Prostate gland (tissue), 2 donors: ENCODE measurements around the gene FER.

Source experiments
- CTCF ChIP-seq, 4 experiments: fragments of 200-600 bp in 2 of 4; fragments of 450-650 bp in 2 of 4; sonication (generic) in 2 of 4; IDR thresholded peaks; 1 replicate in 3 of 4; 2 replicates in 1 of 4; pipeline ENCODE4 v1.5.1; 2016 to 2019; ENCODE audit warnings: antibody characterized with exemption in 4 of 4, mild to moderate bottlenecking in 2 of 4, moderate library complexity in 2 of 4
- POLR2A ChIP-seq: fragments of 450-650 bp; IDR thresholded peaks from one replicate; pipeline ENCODE4 v1.6.1; 2016; ENCODE audit warnings: antibody characterized with exemption, mild to moderate bottlenecking

GRCh38 chr5:108983461-108984092 is 235.9 kb downstream of the FER start:
- no peak for TF ChIP-seq CTCF (IDR thresholded peaks at IDR 0.05)
- TF ChIP-seq POLR2A = no peak
